Stimulated activated naive CD8-positive, alpha-beta T cell treated with anti-CD3 and anti-CD28 coated beads, Interleukin-15, amount 100 ng/mL, for 72 hours (primary cell): ENCODE measurements around the gene GRIK5.
"Not testable (repeated sequence)": the region's sequence is repeated elsewhere in the genome, so short reads cannot be mapped to it uniquely, and the experiment has no call there.

Experiments
- ATAC-seq: fragments of 150-1000 bp; cut with Tn5 transposase; 2 replicates; pipeline ENCODE4 v1.10.0; 2021; ENCODE audit warnings: mild to moderate bottlenecking, moderate library complexity
- DNase-seq, 2 donors: peaks; one replicate each; pipeline ENCODE4 v3.0.0; 2021 to 2022
- H3K27ac Mint-ChIP-seq, 2 donors: one replicate each; pipeline ENCODE4 v1.8.0; 2022; ENCODE audit warnings: mild to moderate bottlenecking in 2 of 2, mixed read lengths in 2 of 2, moderate library complexity in 2 of 2
- H3K27me3 Mint-ChIP-seq: one replicate; pipeline ENCODE4 v1.8.0; 2022; ENCODE audit warnings: mixed read lengths
- H3K4me1 Mint-ChIP-seq: one replicate; pipeline ENCODE4 v1.8.0; 2022; ENCODE audit warnings: mild to moderate bottlenecking, mixed read lengths
- H3K4me3 Mint-ChIP-seq, 2 donors: one replicate each; pipeline ENCODE4 v1.8.0; 2022; ENCODE audit warnings: mild to moderate bottlenecking in 2 of 2, mixed read lengths in 2 of 2, moderate library complexity in 1 of 2
- H3K9me3 Mint-ChIP-seq, 2 donors: one replicate each; pipeline ENCODE4 v1.8.0; 2022; ENCODE audit warnings: mixed read lengths in 2 of 2

Gene GRIK5

GRCh38 chr19:41997851-41998229 is 72.2 kb downstream of the GRIK5 start:
- Mint-ChIP-seq H3K4me3 (peak overlapping the region; percentile 7 to 60), H3K4me1 (peaks cover 31% of the 10 kb centered on the region), H3K27ac (no peak overlapping the region), H3K27me3 (peaks cover 76% of the 10 kb centered on the region), H3K9me3 (no peaks in the 10 kb centered on the region)
- DNase-seq = no peak
- ATAC-seq = no peak

- Mint-ChIP-seq H3K9me3 (no peaks in the 10 kb centered on the region), H3K4me1 (peaks cover 31% of the 10 kb centered on the region), H3K27ac (no peak overlapping the region), H3K4me3 (peak overlapping the region; percentile 44 to 60), H3K27me3 (peaks cover 72% of the 10 kb centered on the region)
- ATAC-seq (peak; percentile 41), DNase-seq (peak; percentile 41 to 51)
Observed at GRCh38 chr19:41997121-41997850, 72.7 kb downstream of the GRIK5 start.

DNA sequence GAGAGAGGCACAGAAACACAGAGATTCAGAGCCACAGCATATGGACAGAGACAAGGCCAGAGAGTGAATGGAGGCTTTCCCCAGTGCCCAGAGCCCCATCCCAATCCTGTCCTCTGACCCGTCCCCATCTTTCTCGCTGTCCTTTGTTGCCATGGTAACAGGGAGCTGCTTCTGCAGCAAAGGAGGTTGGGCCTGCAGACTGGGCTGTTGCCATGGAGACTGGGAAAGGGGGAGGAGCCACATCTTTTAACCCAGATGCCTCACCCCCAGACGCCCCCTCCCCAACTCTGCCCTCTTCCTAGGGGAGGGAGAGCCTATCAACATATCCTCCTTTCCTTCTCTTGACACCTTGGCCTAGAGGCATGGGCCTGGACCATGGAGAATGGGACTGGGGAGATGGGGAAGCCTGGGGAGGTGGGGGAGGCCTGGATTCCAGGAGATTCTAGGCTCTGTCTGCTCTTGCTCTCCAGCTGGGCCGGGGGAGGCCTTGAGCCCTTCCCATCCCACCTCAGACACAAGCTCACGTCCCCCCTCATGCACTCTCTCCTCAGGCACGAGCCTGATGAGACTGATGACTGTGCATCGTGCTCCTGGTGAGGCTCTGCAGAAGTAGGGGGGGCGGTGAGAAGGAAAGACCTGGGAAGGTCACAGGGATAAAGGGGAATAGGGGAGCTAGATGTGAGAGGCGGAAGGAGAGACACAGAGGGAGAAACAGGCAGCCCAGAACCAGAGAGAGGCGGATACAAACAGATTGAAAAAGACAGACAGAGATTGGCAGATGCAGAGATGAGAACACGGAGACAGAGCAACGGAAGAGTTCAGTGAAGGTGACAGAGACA is 73.8 kb downstream of the GRIK5 start:
- H3K27ac Mint-ChIP-seq = no peak overlapping the region
- H3K9me3 Mint-ChIP-seq = no peaks in the 10 kb centered on the region
- H3K27me3 Mint-ChIP-seq = peaks cover 61% of the 10 kb centered on the region
- H3K4me3 Mint-ChIP-seq = no peak overlapping the region
- DNase-seq (no peak), ATAC-seq (no peak)
- H3K4me1 Mint-ChIP-seq = peaks cover 31% of the 10 kb centered on the region

DNA sequence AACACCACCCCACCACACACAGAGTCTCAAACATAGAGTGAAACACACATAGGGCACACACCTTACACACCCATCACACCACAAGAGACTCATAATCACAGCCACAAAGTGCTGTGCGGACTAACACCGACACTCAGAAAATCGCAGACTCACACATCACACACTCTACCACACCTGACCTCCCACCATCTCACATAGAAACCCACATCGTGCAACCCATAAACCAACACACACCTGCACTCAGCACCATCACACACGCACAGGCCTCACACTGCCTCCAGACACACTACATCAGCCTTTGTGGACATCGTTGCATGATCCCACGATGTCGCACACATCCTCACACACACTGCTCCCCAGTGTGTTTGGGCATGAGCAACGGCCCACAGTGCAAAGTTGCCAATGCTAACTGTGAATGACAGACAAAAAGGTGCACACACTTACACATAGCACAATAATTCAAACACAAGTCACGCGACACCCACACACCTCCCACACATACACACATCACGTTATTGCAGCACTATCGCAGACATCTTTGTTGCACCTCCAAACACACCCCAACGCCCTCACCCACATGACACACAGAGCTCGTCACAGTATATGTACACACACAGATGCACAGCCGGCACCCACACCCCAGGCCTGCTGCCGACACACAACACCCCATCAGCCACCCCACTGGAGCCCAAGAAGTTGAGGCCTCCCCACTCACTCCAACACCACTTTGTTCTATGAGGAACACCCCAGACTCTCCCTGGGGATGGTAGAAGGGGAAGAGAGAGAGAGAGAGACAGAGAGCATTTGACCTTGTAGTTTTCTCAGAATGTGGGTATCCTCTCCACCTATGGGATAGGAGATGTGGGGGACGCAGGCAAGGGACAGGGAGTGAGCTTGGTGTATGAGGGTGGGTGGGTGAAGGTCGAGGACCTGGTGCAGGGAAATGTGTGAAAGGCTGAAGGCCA is 74.7 kb downstream of the GRIK5 start:
- peaks cover 52% of the 10 kb centered on the region for H3K27me3 Mint-ChIP-seq
- ATAC-seq (no peak), DNase-seq (no peak)
- no peaks in the 10 kb centered on the region for H3K9me3 Mint-ChIP-seq
- H3K27ac Mint-ChIP-seq = no peak overlapping the region
- peaks cover 31% of the 10 kb centered on the region for H3K4me1 Mint-ChIP-seq
- H3K4me3 Mint-ChIP-seq = peak overlapping the region in 1 of 2 donors; percentile 4

DNA sequence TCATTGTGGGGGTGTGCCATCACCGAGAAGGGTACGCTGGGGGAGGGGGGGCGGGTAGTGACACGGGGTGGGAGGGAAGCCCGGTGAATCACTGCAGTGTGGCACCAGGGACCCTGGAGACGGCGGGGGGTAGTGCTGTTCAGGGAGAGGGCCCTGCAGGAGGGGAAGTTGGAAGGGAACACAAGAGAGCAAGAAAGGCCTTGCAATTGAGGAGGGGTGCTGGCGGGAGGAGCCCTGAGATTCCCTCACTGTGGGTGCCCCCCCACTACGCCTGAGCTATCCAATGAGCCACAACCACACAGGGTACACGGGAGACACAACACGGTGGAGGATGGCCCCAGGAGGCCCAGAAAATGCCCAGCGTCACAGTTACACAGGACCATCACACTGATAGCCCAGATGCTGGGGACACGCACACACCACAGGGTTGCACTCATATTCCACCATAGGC is 75.5 kb downstream of the GRIK5 start:
- Mint-ChIP-seq H3K4me1 (peaks cover 31% of the 10 kb centered on the region), H3K9me3 (no peaks in the 10 kb centered on the region), H3K27me3 (peaks cover 45% of the 10 kb centered on the region), H3K27ac (no peak overlapping the region), H3K4me3 (no peak overlapping the region)
- ATAC-seq = peak; percentile 32
- DNase-seq = peak in 1 of 2 donors; percentile 30

- Mint-ChIP-seq H3K27ac (peak within 1 kb of the TSS in 1 of 2 donors; percentile 19), H3K4me3 (peak within 1 kb of the TSS; percentile 84 to 85), H3K9me3 (no peaks in the 10 kb centered on the region), H3K27me3 (peaks cover 39% of the 10 kb centered on the region), H3K4me1 (peaks cover 31% of the 10 kb centered on the region)
- ATAC-seq (peak; percentile 79), DNase-seq (peak; percentile 68)
Observed at GRCh38 chr19:41993612-41994483, 76.2 kb downstream of the GRIK5 start, which contains the start of gene ATP1A3. Gene ATP1A3 (minus strand): TSS chr19:41994230. CDS start chr19:41994076, 154 bp downstream.

GRCh38 chr19:41991925-41992569 is 78.0 kb downstream of the GRIK5 start:
- not testable (repeated sequence) for H3K4me3 Mint-ChIP-seq, ATAC-seq, DNase-seq, H3K27ac Mint-ChIP-seq, H3K9me3 Mint-ChIP-seq
- peaks cover 26% of the 10 kb centered on the region for H3K27me3 Mint-ChIP-seq
- peaks cover 19% of the 10 kb centered on the region for H3K4me1 Mint-ChIP-seq

GRCh38 chr19:41991025-41991424 is 79.0 kb downstream of the GRIK5 start:
- H3K9me3 Mint-ChIP-seq = no peaks in the 10 kb centered on the region

GRCh38 chr19:41990615-41991014 is 79.4 kb downstream of the GRIK5 start:
- DNase-seq (no peak), ATAC-seq (no peak)
- Mint-ChIP-seq H3K27me3 (peaks cover 12% of the 10 kb centered on the region), H3K9me3 (no peaks in the 10 kb centered on the region), H3K4me3 (no peak overlapping the region), H3K27ac (no peak overlapping the region), H3K4me1 (peaks cover 12% of the 10 kb centered on the region)

More at GRCh38 chr19:41991025-41991424, 79.0 kb downstream of the GRIK5 start:
- Mint-ChIP-seq H3K27me3 (peaks cover 16% of the 10 kb centered on the region), H3K4me3 (no peak overlapping the region), H3K27ac (no peak overlapping the region), H3K4me1 (peaks cover 14% of the 10 kb centered on the region)
- DNase-seq = no peak
- no peak for ATAC-seq

DNA sequence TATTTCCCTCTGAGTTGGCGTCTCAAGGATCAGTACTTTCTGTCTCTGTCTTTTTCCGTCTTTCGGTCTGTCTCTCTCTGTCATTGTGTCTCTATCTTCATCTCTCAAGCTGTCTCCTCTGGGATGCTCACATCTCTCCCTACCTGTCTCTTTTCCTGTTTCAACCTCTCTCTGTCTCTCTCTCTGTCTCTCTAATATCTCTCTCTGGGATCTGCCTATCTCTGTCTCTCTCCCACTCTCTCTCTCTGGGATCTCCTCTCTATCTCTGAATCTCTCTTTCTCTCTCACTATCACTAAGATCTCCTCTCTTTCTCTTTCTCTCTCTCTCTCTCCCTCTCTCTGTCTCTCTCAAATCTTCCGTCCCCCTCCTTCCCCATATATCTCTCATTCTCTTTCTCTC is 80.0 kb downstream of the GRIK5 start:
- DNase-seq = no peak
- Mint-ChIP-seq H3K4me3 (no peak overlapping the region), H3K27ac (no peak overlapping the region), H3K27me3 (peaks cover 6% of the 10 kb centered on the region), H3K4me1 (peaks cover 6% of the 10 kb centered on the region), H3K9me3 (no peaks in the 10 kb centered on the region)
- no peak for ATAC-seq

GRCh38 chr19:41988947-41989346 is 81.1 kb downstream of the GRIK5 start:
- ATAC-seq (no peak), DNase-seq (no peak)
- Mint-ChIP-seq H3K27me3 (no peaks in the 10 kb centered on the region), H3K4me3 (no peak overlapping the region), H3K9me3 (no peaks in the 10 kb centered on the region), H3K27ac (no peak overlapping the region), H3K4me1 (peaks cover 6% of the 10 kb centered on the region)

GRCh38 chr19:41987141-41987860 is 82.7 kb downstream of the GRIK5 start:
- Mint-ChIP-seq H3K4me1 (no peaks in the 10 kb centered on the region), H3K4me3 (no peak overlapping the region), H3K27ac (peak overlapping the region; percentile 60 to 61), H3K27me3 (no peaks in the 10 kb centered on the region), H3K9me3 (no peaks in the 10 kb centered on the region)
- DNase-seq = no peak
- ATAC-seq = no peak

DNA sequence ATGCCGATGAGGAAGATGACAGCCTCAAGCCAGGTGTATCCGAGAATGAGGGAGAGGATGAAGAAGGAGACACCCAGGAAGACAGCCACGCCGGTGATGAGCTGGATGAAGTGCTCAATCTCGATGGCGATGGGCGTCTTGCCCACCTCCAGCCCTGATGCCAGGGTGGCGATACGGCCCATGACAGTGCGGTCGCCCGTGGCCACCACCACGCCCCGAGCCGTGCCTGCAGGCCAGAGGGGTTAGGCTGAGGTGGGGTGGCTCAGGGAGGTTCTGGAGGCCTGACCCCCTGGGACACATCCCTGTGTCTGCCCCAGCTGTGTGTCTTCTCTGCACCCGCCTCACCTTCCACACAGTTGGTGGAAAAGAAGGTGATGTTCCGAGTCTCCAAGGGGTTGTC is 85.0 kb downstream of the GRIK5 start:
- Mint-ChIP-seq H3K4me3 (no peak overlapping the region), H3K9me3 (no peaks in the 10 kb centered on the region), H3K4me1 (no peaks in the 10 kb centered on the region), H3K27me3 (no peaks in the 10 kb centered on the region), H3K27ac (peak overlapping the region in 1 of 2 donors; percentile 23)
- ATAC-seq (peak; percentile 28), DNase-seq (no peak)
